ENCODE measurements around the gene TNNT1. TPM values are rescaled to one million over a fixed set of nuclear protein-coding genes. Genes with fewer than 3 reads are reported as not detected.

Gene TNNT1
- total RNA-seq, 4 donors from 2014 or later: 4.4 TPM; not detected in 3

DNA sequence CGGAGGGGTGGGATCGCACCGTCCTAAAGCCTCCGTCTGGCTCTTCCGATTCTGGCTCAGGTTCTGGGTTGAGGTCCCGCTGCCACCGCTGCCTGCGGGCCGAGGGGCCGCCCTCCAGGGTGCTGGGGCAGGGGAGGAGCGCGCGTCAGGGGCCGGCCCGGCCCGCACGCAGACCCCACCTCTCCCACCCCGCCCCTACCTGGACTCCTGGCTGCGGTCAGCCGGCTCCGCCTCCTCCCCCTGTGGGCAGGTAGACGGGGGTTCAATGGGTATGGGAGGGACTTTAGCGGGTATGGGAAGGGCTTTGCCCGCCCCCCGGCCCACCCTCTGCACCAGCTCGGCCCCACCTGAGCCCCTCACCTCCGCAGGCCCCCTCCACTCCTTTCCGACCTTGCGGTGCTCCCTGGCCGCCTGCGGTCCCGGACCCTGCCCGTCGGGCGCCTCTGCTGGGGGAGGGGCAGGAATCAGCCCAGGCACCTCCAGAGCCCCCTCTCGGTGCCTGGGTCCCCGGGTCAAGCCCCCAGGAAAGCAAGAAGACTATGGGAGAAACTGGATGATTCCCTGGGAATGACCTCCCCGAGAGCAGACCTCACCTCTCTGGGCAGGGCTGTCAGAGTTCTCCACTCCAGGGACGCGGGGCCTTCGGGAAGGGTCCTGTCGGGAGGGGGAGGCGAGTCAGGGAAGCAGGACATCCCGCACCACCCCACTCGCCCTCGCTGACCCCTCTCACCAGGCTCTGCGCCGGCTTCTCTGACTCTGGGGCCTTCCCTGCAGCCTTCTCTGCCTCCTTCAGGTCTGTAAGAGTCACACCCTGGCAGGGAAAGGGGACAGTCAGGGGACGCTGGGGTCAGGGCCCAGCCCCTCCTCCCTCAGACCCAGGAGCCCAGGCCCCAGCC is 56.3 kb downstream of the TNNT1 start:
- no peak overlapping the region for H3K4me3 ChIP-seq
- no peaks in the 10 kb centered on the region for H3K27me3 ChIP-seq
- H3K9me3 ChIP-seq: no peaks in the 10 kb centered on the region
- H3K4me1 ChIP-seq: peaks cover 0 to 25% (median 8%) of the 10 kb centered on the region in 3 donors
- peaks cover 0 to 66% of the 10 kb centered on the region in 2 donors for H3K36me3 ChIP-seq
- ATAC-seq: no peak
- WGBS, 2 donors (ENCODE audit: low coverage in 1 of 2): 65 to 86% methylated on average over 6 to 8 of the region's 49 CpGs
- TF ChIP-seq EP300 (IDR thresholded peaks at IDR 0.05) (no peak), POLR2AphosphoS5 (IDR thresholded peaks at IDR 0.05) (no peak), POLR2A (IDR thresholded peaks at IDR 0.05) (no peak), CTCF (IDR thresholded peaks at IDR 0.05) (no peak)
- H3K27ac ChIP-seq: peak overlapping the region in 1 of 4 donors; percentile 23

DNA sequence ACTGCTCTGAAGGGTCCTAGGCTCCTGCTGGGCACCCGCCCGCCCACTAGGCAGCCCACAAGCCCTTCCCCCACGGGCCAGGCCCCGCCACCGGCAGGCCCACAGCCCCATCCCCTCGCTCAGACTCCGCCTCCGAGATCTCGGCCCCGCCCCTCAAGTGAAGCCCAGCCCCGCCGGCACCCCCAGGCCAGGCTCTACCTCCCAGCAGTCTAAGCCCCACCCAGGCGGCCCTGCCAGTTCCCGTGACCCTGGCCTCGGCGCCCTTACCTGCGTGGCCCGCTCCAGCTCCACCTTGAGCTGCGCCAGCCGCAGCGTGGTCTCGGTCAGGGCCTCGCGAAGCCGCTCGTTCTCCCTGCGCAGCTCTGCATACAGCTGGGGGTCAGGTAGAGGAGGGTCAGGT is 57.1 kb downstream of the TNNT1 start:
- Histone ChIP-seq H3K4me3 (no peak overlapping the region), H3K9me3 (no peaks in the 10 kb centered on the region), H3K36me3 (peaks cover 0 to 64% of the 10 kb centered on the region in 2 donors), H3K27ac (peak overlapping the region in 2 of 4 donors; percentile 36 to 38), H3K27me3 (no peaks in the 10 kb centered on the region), H3K4me1 (peaks cover 0 to 31% (median 14%) of the 10 kb centered on the region in 3 donors)
- TF ChIP-seq POLR2AphosphoS5 (IDR thresholded peaks at IDR 0.05) (no peak), EP300 (IDR thresholded peaks at IDR 0.05) (no peak), CTCF (IDR thresholded peaks at IDR 0.05) (no peak), POLR2A (IDR thresholded peaks at IDR 0.05) (no peak)
- WGBS, 2 donors (ENCODE audit: low coverage in 1 of 2): no CpG with 5 or more reads among the region's 27 CpGs
- no peak for ATAC-seq

DNA sequence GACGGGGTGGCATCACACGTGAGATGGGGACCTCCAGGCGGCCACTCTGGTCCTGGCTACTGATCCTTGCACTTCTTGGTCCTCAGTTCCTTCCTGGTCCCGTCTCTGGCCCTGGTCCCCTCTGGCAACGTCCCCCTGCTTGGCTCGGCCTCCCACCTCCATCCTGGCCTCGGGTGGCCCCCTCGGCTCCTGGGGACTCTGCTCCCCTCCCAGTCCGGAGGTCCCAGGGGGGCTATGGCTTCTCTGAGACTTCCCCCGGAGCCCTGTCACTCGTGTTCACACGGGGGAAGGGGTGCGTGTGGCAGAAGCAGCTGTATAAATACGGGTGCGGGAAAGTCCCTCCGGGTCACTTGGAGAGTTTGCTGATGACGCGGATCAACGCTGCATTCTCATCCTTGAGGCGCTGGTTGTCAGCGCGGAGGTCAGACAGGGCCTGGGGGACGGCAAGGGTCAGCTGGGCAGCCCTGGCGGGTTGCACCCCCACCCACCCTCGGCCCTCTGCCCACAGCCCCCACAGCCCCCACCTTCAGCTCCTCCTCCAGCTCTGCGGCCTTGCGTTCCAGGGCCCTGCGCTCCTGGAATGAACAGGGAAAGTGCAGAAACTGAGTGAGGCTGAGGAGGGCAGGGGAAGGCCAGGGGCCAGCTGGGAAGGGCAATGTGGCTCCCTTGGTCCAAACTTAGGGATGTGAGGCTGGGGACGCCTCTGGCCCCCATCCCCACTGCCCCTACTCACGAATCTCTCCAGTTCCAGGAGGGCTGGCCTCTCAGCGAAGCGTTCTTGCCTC is 57.7 kb downstream of the TNNT1 start:
- Histone ChIP-seq H3K27me3 (peaks cover 5% of the 10 kb centered on the region), H3K36me3 (peaks cover 0 to 61% of the 10 kb centered on the region in 2 donors), H3K9me3 (no peaks in the 10 kb centered on the region), H3K4me3 (no peak overlapping the region), H3K27ac (peak overlapping the region in 2 of 4 donors; percentile 36 to 38), H3K4me1 (peaks cover 0 to 37% (median 18%) of the 10 kb centered on the region in 3 donors)
- no peak for ATAC-seq
- 73 to 95% methylated on average over 3 to 4 of the region's 32 CpGs for WGBS, 2 donors (ENCODE audit: low coverage in 1 of 2)
- TF ChIP-seq POLR2A (IDR thresholded peaks at IDR 0.05) (no peak), EP300 (IDR thresholded peaks at IDR 0.05) (no peak), CTCF (IDR thresholded peaks at IDR 0.05) (no peak), POLR2AphosphoS5 (IDR thresholded peaks at IDR 0.05) (no peak)

DNA sequence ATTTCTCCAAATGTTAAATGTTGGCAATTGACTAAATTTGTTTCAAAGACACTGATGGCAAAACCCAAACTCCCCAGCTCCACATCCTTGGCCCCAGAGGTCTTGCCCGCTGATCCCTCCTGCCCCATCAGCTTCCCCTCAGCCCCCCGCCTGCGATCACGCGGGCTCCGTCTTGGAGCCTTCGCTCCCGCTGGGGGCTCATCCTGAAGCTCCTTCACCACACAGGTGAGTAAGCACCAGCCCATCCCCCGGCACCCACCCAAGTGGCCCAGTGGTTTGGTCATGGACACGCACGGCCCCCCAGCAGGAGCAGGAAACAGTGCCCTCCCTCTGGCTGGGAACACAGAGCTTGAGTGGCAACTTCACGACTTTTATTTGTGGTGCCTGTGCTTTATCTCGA is 58.4 kb downstream of the TNNT1 start:
- Histone ChIP-seq H3K4me1 (peaks cover 0 to 43% (median 19%) of the 10 kb centered on the region in 3 donors), H3K4me3 (no peak overlapping the region), H3K27me3 (peaks cover 12% of the 10 kb centered on the region), H3K36me3 (peaks cover 0 to 53% of the 10 kb centered on the region in 2 donors), H3K9me3 (no peaks in the 10 kb centered on the region), H3K27ac (no peak overlapping the region)
- ATAC-seq: no peak
- no CpG with 5 or more reads among the region's 13 CpGs for WGBS, 2 donors (ENCODE audit: low coverage in 1 of 2)
- no peak for TF ChIP-seq POLR2A (IDR thresholded peaks at IDR 0.05)
- TF ChIP-seq EP300 (IDR thresholded peaks at IDR 0.05): no peak

- peaks cover 0 to 42% of the 10 kb centered on the region in 2 donors for H3K36me3 ChIP-seq
- ATAC-seq: no peak
- H3K27ac ChIP-seq: peak overlapping the region in 2 of 4 donors; percentile 51 to 60
- peaks cover 0 to 43% (median 19%) of the 10 kb centered on the region in 3 donors for H3K4me1 ChIP-seq
- no peak for TF ChIP-seq POLR2AphosphoS5 (IDR thresholded peaks at IDR 0.05)
- TF ChIP-seq POLR2A (IDR thresholded peaks at IDR 0.05): no peak
- TF ChIP-seq CTCF (IDR thresholded peaks at IDR 0.05): no peak
- TF ChIP-seq EP300 (IDR thresholded peaks at IDR 0.05): no peak
- WGBS, 2 donors (ENCODE audit: low coverage in 1 of 2): 71 to 75% methylated on average over 2 to 3 of the region's 3 CpGs
- no peaks in the 10 kb centered on the region for H3K9me3 ChIP-seq
- H3K27me3 ChIP-seq: peaks cover 24% of the 10 kb centered on the region
- H3K4me3 ChIP-seq: no peak overlapping the region
Observed at GRCh38 chr19:55089342-55089944, 59.6 kb downstream of the TNNT1 start.
